Transverse colon (tissue), 4 donors: ENCODE data around the gene SBNO2.

Experiments
- CTCF ChIP-seq, 5 experiments: fragments of 200-600 bp in 3 of 5; fragments of 450-650 bp in 2 of 5; sonication (generic) in 3 of 5; IDR thresholded peaks; 1 replicate in 2 of 5; 2 replicates in 3 of 5; pipeline ENCODE4 v1.5.1; 2016 to 2017; ENCODE audit warnings: antibody characterized with exemption in 5 of 5, inconsistent platforms in 3 of 5, mild to moderate bottlenecking in 2 of 5, moderate library complexity in 1 of 5
- POLR2A ChIP-seq: fragments of 450-650 bp; IDR thresholded peaks from one replicate; pipeline ENCODE4 v1.6.1; 2016; ENCODE audit warnings: antibody characterized with exemption, mild to moderate bottlenecking, moderate library complexity
- POLR2AphosphoS5 ChIP-seq, 3 donors: sonication (generic); formaldehyde crosslinking; IDR thresholded peaks; one replicate each; pipeline ENCODE4 v1.6.1; 2016; ENCODE audit warnings: antibody characterized with exemption in 3 of 3

GRCh38 chr19:1133471-1133929 is 40.6 kb downstream of the SBNO2 start:
- TF ChIP-seq CTCF (IDR thresholded peaks at IDR 0.05) (no peak), POLR2A (peak; percentile 38), POLR2AphosphoS5 (IDR thresholded peaks at IDR 0.05) (peak in 2 of 3 donors; percentile 14 to 68)
